ENCODE measurements around the gene SCARF2.
"Not testable (repeated sequence)": the region's sequence is repeated elsewhere in the genome, so short reads cannot be mapped to it uniquely, and the experiment has no call there.

The SCARF2 gene

GRCh38 chr22:20463324-20464095, 25.9 kb upstream of the SCARF2 start:
- DNase-seq: no peak

DNA sequence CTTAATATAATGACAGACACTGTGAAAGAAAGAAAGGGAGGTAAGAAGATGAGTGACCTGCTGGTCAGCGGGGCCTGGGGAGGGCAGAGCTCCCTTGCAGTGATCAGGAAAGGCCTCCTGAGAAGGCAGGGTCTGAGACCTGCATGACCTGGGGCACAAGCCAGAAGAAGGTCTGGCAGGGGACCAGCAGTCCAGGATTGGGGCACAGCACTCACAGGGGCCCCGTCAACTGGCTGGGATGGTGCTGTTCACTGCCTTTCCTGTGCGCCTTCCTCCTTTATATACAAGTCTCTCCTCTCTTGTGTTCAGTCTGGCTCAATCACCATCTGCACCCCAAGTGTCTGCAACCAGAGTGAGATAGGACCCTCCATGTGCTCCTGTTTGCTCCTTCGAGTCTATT, 22.2 kb upstream of the SCARF2 start:
- DNase-seq: no peak

DNA sequence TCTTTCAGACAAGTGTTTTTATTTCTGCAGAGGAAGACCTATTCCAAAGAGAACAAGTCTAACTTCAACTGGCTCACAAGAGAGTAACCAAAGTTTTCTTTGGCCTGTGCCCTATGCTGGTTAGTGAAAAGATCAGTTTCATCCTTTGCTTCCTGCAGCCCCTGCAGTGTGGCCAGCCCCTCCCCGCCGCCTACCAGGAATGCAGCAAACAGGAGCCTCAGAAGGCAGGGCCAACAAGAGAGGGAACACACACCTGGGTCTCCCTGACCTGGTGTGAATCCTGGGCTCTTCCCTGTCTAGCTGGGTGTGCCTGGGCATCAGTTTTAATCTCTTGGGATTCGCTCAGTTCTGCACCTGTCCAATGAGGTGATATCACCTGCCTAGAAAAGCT, 21.5 kb upstream of the SCARF2 start:
- no peak for DNase-seq

DNA sequence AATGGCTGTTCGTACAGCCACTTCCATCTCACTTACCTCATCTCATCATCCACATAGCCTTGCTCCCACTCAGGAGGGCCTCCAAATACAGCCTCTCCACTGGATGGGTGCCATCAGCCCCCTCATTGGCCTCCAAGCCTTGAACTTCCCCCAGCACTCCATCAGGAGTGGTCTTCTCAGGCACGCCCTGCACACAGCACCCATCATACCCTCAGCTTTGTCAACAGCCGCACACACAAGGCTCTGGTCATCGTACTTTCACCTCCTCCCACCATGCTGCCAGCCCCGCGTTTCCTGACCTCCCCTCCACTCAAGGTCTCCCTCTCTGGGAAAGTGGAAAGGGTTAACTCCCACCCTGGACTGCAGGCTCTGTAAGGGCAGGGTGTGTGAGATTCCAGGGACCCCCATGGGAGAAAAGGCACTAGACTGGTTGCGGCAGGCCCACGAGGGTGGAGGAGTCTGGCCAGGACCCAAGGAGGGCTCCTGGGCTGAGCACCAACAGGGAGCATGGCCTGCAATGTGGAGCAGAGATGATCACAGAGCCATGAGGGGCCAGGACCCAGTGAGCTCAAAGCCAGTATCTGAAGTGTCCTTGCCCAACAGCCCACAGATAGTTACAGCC, 21.0 kb upstream of the SCARF2 start:
- no peak for DNase-seq

GRCh38 chr22:20457506-20458240, 20.0 kb upstream of the SCARF2 start:
- DNase-seq: no peak

- DNase-seq: no peak
Measured at GRCh38 chr22:20456722-20457076, 19.1 kb upstream of the SCARF2 start.

DNA sequence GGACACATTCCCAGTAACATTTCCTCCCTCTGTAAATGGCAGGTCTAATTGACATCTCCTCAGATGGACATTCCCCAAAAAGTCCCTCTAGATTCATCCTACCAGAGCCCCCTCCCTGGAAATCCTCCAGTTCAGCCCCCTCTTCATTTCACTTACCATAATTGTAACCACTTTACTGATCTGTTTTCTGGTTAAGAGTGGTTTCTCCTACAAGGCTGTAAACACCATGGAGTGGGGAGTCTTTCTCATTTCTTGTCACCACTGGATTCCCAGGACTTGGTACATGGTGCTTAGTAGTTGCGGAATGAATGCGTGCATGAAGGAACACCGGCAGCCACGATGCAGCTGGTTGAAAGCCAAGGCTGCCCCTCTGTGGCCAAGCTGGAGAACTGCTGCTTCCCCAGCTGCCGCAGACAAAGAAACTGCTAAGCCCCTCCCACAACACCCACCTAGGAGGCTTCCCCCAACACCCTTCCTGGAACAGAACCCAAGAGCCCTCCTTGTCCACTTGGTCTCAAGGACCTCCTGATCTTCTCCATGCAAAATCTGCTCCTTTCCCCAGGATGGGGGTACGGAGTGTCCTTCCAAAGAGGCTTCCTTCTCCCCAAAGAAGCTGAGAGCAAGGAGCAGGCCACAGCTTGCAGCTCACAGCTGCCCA, 18.6 kb upstream of the SCARF2 start:
- DNase-seq: peak; percentile 26

GRCh38 chr22:20455709-20456063, 18.1 kb upstream of the SCARF2 start:
- no peak for DNase-seq

GRCh38 chr22:20453222-20453621, 15.6 kb upstream of the SCARF2 start:
- DNase-seq: no peak

DNA sequence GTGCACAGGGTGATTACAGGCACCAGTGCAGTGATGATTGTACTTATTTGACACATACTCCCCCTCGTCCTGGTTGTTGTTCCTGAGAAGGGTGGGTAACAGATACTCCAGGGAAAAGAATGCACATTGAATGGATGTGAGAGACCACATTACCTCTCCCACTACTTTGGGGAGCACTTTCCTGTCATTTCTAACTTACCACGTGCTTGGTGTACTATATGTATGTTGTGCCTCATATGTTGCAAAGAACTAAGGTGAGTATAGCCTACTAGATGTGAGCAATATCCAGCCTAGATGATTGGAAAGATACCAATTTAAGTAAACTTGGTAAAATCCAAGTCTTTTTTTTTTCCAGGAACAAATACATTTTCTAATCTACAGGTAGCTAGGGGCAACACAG, 14.3 kb upstream of the SCARF2 start:
- no peak for DNase-seq

GRCh38 chr22:20451129-20451778, 13.6 kb upstream of the SCARF2 start:
- not testable (repeated sequence) for DNase-seq

DNA sequence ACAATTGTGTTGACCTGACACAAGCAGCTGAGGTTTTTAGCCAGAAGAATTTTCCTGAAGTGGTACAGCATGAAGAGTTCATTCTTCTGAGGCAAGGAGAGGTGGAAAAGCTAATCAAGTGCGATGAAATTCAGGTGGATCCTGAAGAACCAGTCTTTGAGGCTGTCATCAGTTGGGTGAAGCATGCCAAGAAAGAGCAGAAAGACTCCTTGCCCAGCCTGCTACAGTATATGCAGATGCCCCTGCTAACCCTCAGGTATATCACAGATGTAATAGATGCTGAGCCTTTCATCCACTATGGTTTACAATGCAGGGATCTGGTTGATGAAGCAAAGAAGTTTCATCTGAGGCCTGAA, 12.9 kb upstream of the SCARF2 start:
- DNase-seq: no peak

DNA sequence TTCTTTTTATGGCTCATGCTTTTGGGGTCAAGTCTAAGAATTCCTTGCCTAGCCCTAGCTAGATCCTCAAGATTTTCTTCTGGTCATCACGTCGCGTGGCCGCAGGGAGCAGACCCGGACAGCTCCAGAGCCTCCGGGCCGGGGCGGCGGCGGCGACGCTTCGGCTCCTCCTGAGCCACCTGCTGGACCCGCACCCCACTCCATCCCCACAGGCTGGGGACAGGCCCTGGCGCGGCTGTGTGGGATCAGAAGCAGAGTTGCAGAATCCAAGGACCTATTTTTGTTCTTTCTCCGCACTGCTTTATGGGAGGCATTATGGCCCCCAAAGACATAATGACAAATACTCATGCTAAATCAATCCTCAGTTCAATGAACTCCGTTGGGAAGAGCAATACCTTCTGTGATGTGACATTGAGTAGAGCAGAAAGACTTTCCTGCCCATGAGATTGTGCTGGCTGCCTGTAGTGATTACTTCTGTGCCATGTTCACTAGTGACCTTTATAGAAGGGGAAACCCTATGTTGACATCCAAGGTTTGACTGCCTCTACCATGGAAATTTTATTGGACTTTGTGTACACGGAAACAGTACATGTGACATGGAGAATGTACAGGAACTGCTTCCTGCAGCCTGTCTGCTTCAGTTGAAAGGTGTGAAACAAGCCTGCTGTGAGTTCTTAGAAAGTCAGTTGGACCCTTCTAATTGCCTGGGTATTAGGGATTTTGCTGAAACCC, 12.4 kb upstream of the SCARF2 start:
- DNase-seq: no peak

DNA sequence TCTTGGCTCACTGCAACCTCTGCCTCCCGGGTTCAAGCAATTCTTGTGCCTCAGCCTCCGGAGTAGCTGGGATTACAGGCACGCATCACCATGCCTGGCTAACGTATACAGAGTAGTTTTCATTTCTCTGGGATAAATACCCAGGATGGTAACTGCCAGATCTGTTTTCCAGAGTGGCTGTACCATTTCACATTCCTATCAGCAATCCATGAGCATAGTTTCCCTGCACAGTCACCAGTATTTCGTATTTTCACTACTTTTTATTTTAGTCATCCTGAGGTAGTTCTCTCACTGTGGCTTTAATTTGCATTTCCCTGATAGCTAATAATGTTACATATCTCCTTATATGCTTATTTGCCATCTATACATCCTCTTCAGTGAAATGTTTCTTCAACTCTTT, 11.0 kb upstream of the SCARF2 start:
- no peak for DNase-seq

DNA sequence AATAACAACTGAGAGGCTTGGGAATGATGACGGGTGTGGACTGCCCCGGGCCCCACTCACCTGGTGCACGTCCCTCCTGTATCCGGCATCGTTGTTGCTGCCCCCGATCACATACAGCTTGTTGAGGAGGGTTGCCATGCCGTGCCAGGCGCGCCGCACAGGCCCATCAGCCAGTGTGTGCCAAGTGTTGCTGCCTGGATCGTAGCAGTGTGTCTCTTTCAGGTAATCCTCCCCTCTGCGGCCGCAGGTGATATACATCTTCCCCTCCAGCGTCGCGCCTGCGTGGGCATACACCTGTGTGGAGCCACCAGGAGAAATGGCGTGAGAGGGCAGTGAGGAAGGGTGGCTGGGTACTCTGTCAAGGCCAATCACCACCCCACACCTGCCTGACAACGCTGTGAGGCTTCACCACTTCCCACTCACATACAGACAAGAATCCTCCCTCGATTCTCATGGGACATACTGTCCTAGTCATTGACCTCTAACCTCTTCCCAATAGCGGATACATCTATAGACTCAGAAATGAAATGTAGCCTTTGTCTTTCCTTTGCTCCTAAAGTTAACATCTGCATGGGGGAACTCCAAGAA, 8.9 kb upstream of the SCARF2 start:
- DNase-seq: no peak

DNA sequence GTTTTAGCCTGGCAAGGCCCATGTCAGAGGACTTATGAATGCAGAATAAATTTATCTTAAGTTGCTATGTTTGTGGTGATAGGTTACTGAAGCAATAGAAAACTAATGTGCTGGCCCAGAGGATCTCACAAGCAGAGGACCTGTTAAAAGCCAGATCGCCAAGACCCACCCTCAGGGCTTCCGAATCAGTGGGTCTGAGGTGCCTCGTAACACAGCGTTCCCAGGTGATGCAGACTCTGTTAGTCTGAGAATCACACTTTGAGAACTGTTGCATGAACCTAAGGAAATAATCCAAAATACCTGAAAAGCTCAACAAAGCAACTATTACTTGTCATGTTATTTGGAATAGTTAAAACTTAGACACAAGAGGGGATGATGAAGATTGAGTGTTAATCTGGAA, 6.7 kb upstream of the SCARF2 start:
- DNase-seq: no peak

GRCh38 chr22:20442485-20443284, 5.1 kb upstream of the SCARF2 start:
- no peak for DNase-seq

DNA sequence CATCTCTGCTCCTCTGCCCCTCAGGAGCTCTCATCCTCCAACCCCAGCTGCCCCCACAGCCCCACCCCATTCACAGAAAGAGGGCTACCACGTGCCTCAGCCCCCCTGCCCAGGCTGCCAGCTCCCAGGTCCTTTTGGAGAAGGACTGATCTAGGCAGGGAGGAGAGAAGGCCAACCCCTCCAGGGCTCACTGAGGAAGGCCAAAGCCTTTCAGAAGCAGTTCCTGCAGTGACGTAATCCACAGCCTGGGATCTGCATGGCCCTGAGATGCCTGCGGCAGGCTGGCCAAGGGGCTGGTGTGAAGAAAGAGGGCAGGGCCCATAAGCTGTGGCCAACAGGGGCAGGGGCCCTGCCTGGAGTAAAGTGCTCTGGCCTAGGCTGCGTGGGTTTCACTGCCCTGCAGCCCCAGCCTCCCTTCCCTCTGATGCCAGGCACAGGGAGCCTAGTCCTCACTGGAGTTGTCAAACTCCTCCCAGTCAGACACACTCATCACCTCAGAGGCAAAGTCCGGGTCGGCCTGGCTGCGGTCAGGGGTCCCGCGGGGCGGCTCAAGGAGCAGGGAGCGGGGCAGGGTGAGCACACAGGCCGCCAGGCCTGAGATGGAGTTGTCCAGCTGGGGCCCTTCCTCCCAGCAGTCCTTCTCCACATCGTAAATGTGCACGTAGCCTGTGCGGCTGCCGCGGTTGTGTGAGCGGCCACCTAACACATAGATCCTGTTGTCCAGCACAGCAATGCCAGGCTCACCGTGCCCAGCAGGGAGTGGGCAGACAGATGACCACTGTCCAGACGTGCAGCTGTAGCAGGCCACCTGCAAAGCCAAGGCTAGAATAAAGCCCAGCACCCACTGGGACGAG, 4.2 kb upstream of the SCARF2 start:
- DNase-seq: no peak

DNA sequence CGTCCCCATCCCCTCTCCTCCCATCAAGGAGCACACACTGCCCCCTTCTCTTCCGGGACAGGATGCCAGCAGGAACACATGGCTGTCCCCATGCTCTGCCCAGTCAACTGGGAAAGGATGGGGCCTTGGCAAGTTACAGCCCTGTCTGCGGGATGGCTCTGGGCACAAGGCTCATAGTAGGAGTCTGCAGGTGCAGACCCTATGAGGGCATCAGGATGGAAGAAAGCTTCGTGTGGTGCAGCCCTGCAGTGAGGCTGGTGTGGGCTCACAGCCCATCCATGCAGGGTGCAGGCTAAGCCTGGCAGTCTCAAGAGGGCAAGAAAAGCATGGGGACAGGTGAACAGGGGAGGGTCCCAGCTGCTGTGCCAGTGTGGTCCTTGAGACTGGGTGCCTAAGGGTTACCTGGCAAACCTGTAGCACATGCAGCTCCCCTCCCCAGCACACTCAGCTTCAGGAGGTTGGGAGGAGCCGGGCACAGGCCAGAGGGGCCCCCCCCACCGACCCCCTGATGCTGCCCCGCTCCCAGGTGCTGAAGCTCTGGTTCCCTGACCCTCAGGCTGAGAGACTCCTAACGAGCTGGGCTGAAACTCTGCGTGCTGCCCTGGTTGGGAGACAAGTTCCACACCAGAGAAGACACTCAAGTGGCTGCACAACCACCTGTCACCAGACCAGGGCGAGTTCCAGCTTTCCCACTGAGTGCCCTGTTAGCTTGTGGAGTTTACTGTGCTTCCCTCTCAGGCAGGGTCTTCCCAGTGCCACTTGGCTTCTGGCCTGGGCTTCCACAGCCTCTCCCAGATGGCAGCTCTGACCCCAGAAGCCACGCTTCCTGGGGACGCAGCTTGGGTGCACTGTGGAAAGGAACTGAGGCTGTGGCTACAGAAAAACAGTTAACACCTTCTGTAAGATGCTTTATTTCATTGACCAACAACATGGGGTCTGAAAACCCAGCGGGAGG, 3.3 kb upstream of the SCARF2 start:
- DNase-seq: no peak

All from NCI-H526 treated with DMSO at 0.1 percent for 48 hours (cell line).